KMS-11 (cell line): ENCODE measurements around the gene PCGF2.

Source experiments
- H2AFZ ChIP-seq: fragments of 200-600 bp; sonication (generic); 2 replicates; pipeline ENCODE4 v1.6.1; 2016; ENCODE audit warnings: antibody characterized with exemption, mixed run types, low read depth
- H3K27ac ChIP-seq: fragments of 200-600 bp; sonication (generic); 2 replicates; pipeline ENCODE4 v1.6.1; 2016; ENCODE audit warnings: mild to moderate bottlenecking, mixed run types
- H3K27me3 ChIP-seq: fragments of 200-600 bp; sonication (generic); 2 replicates; pipeline ENCODE4 v1.6.1; 2017; ENCODE audit warnings: mild to moderate bottlenecking, low read depth, mixed run types, moderate library complexity; ENCODE audit not compliant: insufficient read depth
- H3K36me3 ChIP-seq: fragments of 200-600 bp; sonication (generic); 2 replicates; pipeline ENCODE4 v1.6.1; 2017; ENCODE audit warnings: mild to moderate bottlenecking, mixed run types; ENCODE audit not compliant: insufficient read depth
- H3K4me1 ChIP-seq: fragments of 200-600 bp; sonication (generic); 2 replicates; pipeline ENCODE4 v1.6.1; 2016; ENCODE audit warnings: mild to moderate bottlenecking, low read depth, mixed run types; ENCODE audit not compliant: poor library complexity, severe bottlenecking
- H3K4me2 ChIP-seq: fragments of 200-600 bp; sonication (generic); 2 replicates; pipeline ENCODE4 v1.7.0; 2016; ENCODE audit warnings: mild to moderate bottlenecking, mixed run types
- H3K4me3 ChIP-seq: fragments of 200-600 bp; sonication (generic); IDR thresholded peaks from 2 replicates; pipeline ENCODE4 v1.6.1; 2017; ENCODE audit warnings: low read depth, low read length, mixed read lengths; ENCODE audit not compliant: insufficient read depth
- H3K79me2 ChIP-seq: fragments of 200-600 bp; sonication (generic); 2 replicates; pipeline ENCODE4 v1.6.1; 2016; ENCODE audit warnings: low read depth, mixed run types; ENCODE audit not compliant: insufficient read depth
- H3K9ac ChIP-seq: fragments of 200-600 bp; sonication (generic); 2 replicates; pipeline ENCODE4 v1.6.1; 2016; ENCODE audit warnings: mild to moderate bottlenecking, mixed run types
- H4K20me1 ChIP-seq: fragments of 200-600 bp; sonication (generic); 2 replicates; pipeline ENCODE4 v1.6.1; 2016; ENCODE audit warnings: mild to moderate bottlenecking, mixed run types; ENCODE audit not compliant: insufficient read depth
- CTCF ChIP-seq: fragments of 200-600 bp; sonication (generic); conservative IDR thresholded peaks from 2 replicates; pipeline ENCODE4 v1.6.1; 2017; ENCODE audit warnings: low read depth, mild to moderate bottlenecking, antibody characterized with exemption, low read length, moderate library complexity, mixed read lengths

Gene PCGF2

GRCh38 chr17:38710985-38711384 is 37.2 kb downstream of the PCGF2 start:
- H4K20me1 ChIP-seq: no peaks in the 10 kb centered on the region
- no peak overlapping the region for H2AFZ ChIP-seq
- H3K27ac ChIP-seq: no peak overlapping the region
- no peak overlapping the region for H3K4me2 ChIP-seq
- no peak overlapping the region for H3K9ac ChIP-seq
- no peak overlapping the region for H3K4me3 ChIP-seq
- peaks cover 11% of the 10 kb centered on the region for H3K4me1 ChIP-seq
- TF ChIP-seq CTCF: no peak
- no peaks in the 10 kb centered on the region for H3K27me3 ChIP-seq
- H3K79me2 ChIP-seq: peaks cover 29% of the 10 kb centered on the region
- no peaks in the 10 kb centered on the region; the same call in 1 of the 2 replicates for H3K36me3 ChIP-seq

- TF ChIP-seq CTCF: no peak
- H3K36me3 ChIP-seq: no peaks in the 10 kb centered on the region; the same call in 1 of the 2 replicates
- no peak overlapping the region for H3K4me3 ChIP-seq
- no peak overlapping the region for H3K27ac ChIP-seq
- H4K20me1 ChIP-seq: no peaks in the 10 kb centered on the region
- H3K4me1 ChIP-seq: peaks cover 11% of the 10 kb centered on the region
- H3K4me2 ChIP-seq: no peak overlapping the region
- H3K9ac ChIP-seq: no peak overlapping the region
- H3K79me2 ChIP-seq: peaks cover 33% of the 10 kb centered on the region
- no peaks in the 10 kb centered on the region for H3K27me3 ChIP-seq
- no peak overlapping the region for H2AFZ ChIP-seq
Measured at GRCh38 chr17:38710604-38710962, 37.6 kb downstream of the PCGF2 start.

- no peaks in the 10 kb centered on the region; the same call in 1 of the 2 replicates for H3K36me3 ChIP-seq
- no peak overlapping the region for H2AFZ ChIP-seq
- peaks cover 33% of the 10 kb centered on the region for H3K79me2 ChIP-seq
- H3K4me3 ChIP-seq: no peak overlapping the region
- H3K4me1 ChIP-seq: peaks cover 11% of the 10 kb centered on the region
- no peaks in the 10 kb centered on the region for H3K27me3 ChIP-seq
- no peak overlapping the region for H3K27ac ChIP-seq
- no peaks in the 10 kb centered on the region for H4K20me1 ChIP-seq
- no peak for TF ChIP-seq CTCF
- H3K9ac ChIP-seq: no peak overlapping the region
- H3K4me2 ChIP-seq: no peak overlapping the region
Measured at GRCh38 chr17:38709864-38710603, 38.1 kb downstream of the PCGF2 start.

- Histone ChIP-seq H4K20me1 (no peaks in the 10 kb centered on the region), H3K9ac (no peak overlapping the region)
Measured at GRCh38 chr17:38709104-38709820, 38.9 kb downstream of the PCGF2 start.

More at GRCh38 chr17:38709104-38709820, 38.9 kb downstream of the PCGF2 start:
- Histone ChIP-seq H3K36me3 (no peaks in the 10 kb centered on the region; the same call in 1 of the 2 replicates), H3K27me3 (no peaks in the 10 kb centered on the region), H2AFZ (no peak overlapping the region), H3K4me2 (no peak overlapping the region), H3K27ac (no peak overlapping the region), H3K4me3 (no peak overlapping the region), H3K79me2 (peaks cover 34% of the 10 kb centered on the region), H3K4me1 (peaks cover 11% of the 10 kb centered on the region)
- no peak for TF ChIP-seq CTCF
